Liver (tissue), 3 donors: ENCODE results near the gene IGHMBP2.

Experiments used
- CTCF ChIP-seq: fragments of 150-350 bp; IDR thresholded peaks from 2 replicates; pipeline ENCODE4 v1.5.1; 2017; ENCODE audit warnings: improper control_type of control experiment, low read depth, low read length; ENCODE audit not compliant: missing input control
- EGR1 ChIP-seq, 2 donors: IDR thresholded peaks; 2 replicates each; pipeline ENCODE4 v1.6.1; 2016 to 2018; ENCODE audit warnings: antibody characterized with exemption in 2 of 2, low read depth in 2 of 2
- FOXA1 ChIP-seq: IDR thresholded peaks from 2 replicates; pipeline ENCODE4 v1.6.1; 2016; ENCODE audit warnings: antibody characterized with exemption
- MAX ChIP-seq: IDR thresholded peaks from 2 replicates; pipeline ENCODE4 v1.6.1; 2016; ENCODE audit warnings: antibody characterized with exemption
- RAD21 ChIP-seq, 2 donors: IDR thresholded peaks; 2 replicates each; pipeline ENCODE4 v1.6.1; 2016; ENCODE audit warnings: antibody characterized with exemption in 2 of 2, mild to moderate bottlenecking in 2 of 2
- REST ChIP-seq: IDR thresholded peaks from 2 replicates; pipeline ENCODE4 v1.6.1; 2016; ENCODE audit warnings: antibody characterized with exemption, mild to moderate bottlenecking
- RXRA ChIP-seq, 2 donors: IDR thresholded peaks; 2 replicates each; pipeline ENCODE4 v1.6.1; 2017 to 2018; ENCODE audit warnings: antibody characterized with exemption in 2 of 2, mild to moderate bottlenecking in 1 of 2
- SP1 ChIP-seq: IDR thresholded peaks from 2 replicates; pipeline ENCODE4 v1.6.1; 2018; ENCODE audit warnings: antibody characterized with exemption, mild to moderate bottlenecking
- TAF1 ChIP-seq: conservative IDR thresholded peaks from 2 replicates; pipeline ENCODE4 v1.6.1; 2016; ENCODE audit warnings: antibody characterized with exemption, mild to moderate bottlenecking
- YY1 ChIP-seq: IDR thresholded peaks from 2 replicates; pipeline ENCODE4 v1.6.1; 2016; ENCODE audit warnings: antibody characterized with exemption, mild to moderate bottlenecking
- donor health status: healthy.
- donor health status: healthy.

- TF ChIP-seq EGR1 (IDR thresholded peaks at IDR 0.05; ENCODE audit: low read depth in 2 of 2) = no peak
- TF ChIP-seq SP1 = no peak
- no peak for TF ChIP-seq CTCF
- TF ChIP-seq RAD21 (IDR thresholded peaks at IDR 0.05) = no peak
- TF ChIP-seq FOXA1 = no peak
- no peak for TF ChIP-seq TAF1
- no peak for TF ChIP-seq MAX
- no peak for TF ChIP-seq YY1
- no peak for TF ChIP-seq REST
- TF ChIP-seq RXRA (IDR thresholded peaks at IDR 0.05) = no peak
Measured at GRCh38 chr11:68978626-68978930, 74.9 kb downstream of the IGHMBP2 start.
